ENCODE measurements around the gene SMARCA2. TPM values are rescaled to one million over a fixed set of nuclear protein-coding genes. Genes with fewer than 3 reads are reported as not detected.

The SMARCA2 gene
- total RNA-seq, 1 donor from 2014 or later: 4.2 TPM

DNA sequence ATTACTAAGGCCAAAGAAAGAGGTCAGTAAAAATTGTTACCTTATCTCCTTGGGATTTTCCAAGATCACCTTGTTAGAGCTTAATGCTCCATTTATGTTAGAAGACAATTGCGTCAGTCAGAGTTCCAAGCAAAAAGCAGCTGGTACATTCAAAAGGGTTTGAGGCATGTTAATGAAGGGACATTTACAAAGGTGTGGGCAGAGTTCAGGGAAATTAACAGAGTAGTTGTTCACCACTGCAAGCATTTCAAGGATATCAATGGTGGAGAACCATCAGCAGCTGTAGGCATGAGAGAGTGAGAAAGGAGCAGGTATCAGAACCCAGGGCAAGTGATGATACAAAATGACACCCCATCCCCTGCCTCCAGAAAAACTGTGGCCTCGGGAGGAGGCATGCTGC lies 17.0 kb upstream of the SMARCA2 start:
- Histone ChIP-seq H3K36me3 (no peaks in the 10 kb centered on the region), H3K4me3 (no peak overlapping the region), H3F3A (ENCODE audit: low read depth) (peaks cover 8% of the 10 kb centered on the region), H3K27ac (no peak overlapping the region), H4K20me1 (ENCODE audit: low read depth) (no peaks in the 10 kb centered on the region), H3K79me2 (ENCODE audit: low read depth) (no peaks in the 10 kb centered on the region), H3K9ac (no peak overlapping the region), H3K4me1 (peaks cover 29% of the 10 kb centered on the region), H3K9me3 (ENCODE audit: low read depth) (no peaks in the 10 kb centered on the region), H2AFZ (replicated peaks) (no peak overlapping the region), H3K27me3 (no peaks in the 10 kb centered on the region), H3K4me2 (peak overlapping the region; percentile 31)
- Mint-ChIP-seq H3K27ac (no peak overlapping the region), H3K4me1 (peaks cover 15% of the 10 kb centered on the region), H3K27me3 (ENCODE audit: insufficient read depth, low read depth) (peaks cover 2% of the 10 kb centered on the region), H3K36me3 (no peaks in the 10 kb centered on the region), H3K9me3 (no peaks in the 10 kb centered on the region), H3K4me3 (no peak overlapping the region)
- DNase-seq (ENCODE audit: low spot score): no peak
- TF ChIP-seq EZH2phosphoT487 (IDR thresholded peaks at IDR 0.05) (no peak), CTCF (IDR thresholded peaks at IDR 0.05) (no peak), EZH2 (IDR thresholded peaks at IDR 0.05) (no peak)

GRCh38 chr9:2000314-2000713 lies 14.8 kb upstream of the SMARCA2 start:
- TF ChIP-seq CTCF (IDR thresholded peaks at IDR 0.05) (no peak), EZH2 (IDR thresholded peaks at IDR 0.05) (no peak), EZH2phosphoT487 (IDR thresholded peaks at IDR 0.05) (no peak)
- no peak overlapping the region for H3K4me3 Mint-ChIP-seq
- H3K9ac ChIP-seq: no peak overlapping the region

DNA sequence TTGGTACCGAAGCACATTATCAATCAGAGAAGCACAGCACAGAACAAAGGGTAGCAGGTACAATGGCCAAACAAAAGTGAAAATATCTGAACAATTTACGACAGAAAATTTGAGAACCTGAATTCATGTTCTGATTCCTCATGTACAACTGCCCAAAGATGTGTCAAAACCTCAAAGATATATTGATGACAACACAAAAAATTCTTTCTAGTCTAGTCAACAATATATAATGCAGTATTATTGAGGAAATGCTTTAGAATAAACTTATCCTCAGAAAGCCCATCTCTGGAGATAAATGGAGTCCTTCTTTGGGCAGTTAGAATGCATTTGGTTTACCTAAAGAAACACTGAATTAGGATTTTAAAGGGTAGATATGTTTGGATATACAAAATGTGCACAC lies 6.8 kb upstream of the SMARCA2 start:
- Histone ChIP-seq H3K36me3 (no peaks in the 10 kb centered on the region), H3K4me1 (peaks cover 14% of the 10 kb centered on the region), H3K4me3 (no peak overlapping the region), H2AFZ (replicated peaks) (no peak overlapping the region), H3K27me3 (peaks cover 31% of the 10 kb centered on the region), H3K79me2 (ENCODE audit: low read depth) (no peaks in the 10 kb centered on the region), H3K27ac (no peak overlapping the region), H3K9ac (no peak overlapping the region), H4K20me1 (ENCODE audit: low read depth) (no peaks in the 10 kb centered on the region), H3K9me3 (ENCODE audit: low read depth) (no peaks in the 10 kb centered on the region), H3F3A (ENCODE audit: low read depth) (no peaks in the 10 kb centered on the region), H3K4me2 (no peak overlapping the region)
- Mint-ChIP-seq H3K9me3 (no peaks in the 10 kb centered on the region), H3K4me3 (no peak overlapping the region), H3K36me3 (no peaks in the 10 kb centered on the region), H3K4me1 (no peaks in the 10 kb centered on the region), H3K27me3 (ENCODE audit: insufficient read depth, low read depth) (peaks cover 7% of the 10 kb centered on the region), H3K27ac (no peak overlapping the region)
- DNase-seq (ENCODE audit: low spot score): no peak
- no peak for TF ChIP-seq EZH2 (IDR thresholded peaks at IDR 0.05)
- TF ChIP-seq EZH2phosphoT487 (IDR thresholded peaks at IDR 0.05): no peak
- TF ChIP-seq CTCF (IDR thresholded peaks at IDR 0.05): no peak

More at GRCh38 chr9:2000314-2000713, 14.8 kb upstream of the SMARCA2 start:
- DNase-seq (ENCODE audit: low spot score): no peak
- no peaks in the 10 kb centered on the region for H3K27me3 ChIP-seq
- no peak overlapping the region for H2AFZ ChIP-seq (replicated peaks)
- H4K20me1 ChIP-seq (ENCODE audit: low read depth): no peaks in the 10 kb centered on the region
- Mint-ChIP-seq H3K36me3 (no peaks in the 10 kb centered on the region), H3K4me1 (peaks cover 9% of the 10 kb centered on the region), H3K27ac (no peak overlapping the region), H3K9me3 (no peaks in the 10 kb centered on the region), H3K27me3 (ENCODE audit: insufficient read depth, low read depth) (peaks cover 2% of the 10 kb centered on the region)
- H3K4me1 ChIP-seq: peaks cover 32% of the 10 kb centered on the region
- no peaks in the 10 kb centered on the region for H3K36me3 ChIP-seq
- H3K9me3 ChIP-seq (ENCODE audit: low read depth): no peaks in the 10 kb centered on the region
- no peak overlapping the region for H3K4me2 ChIP-seq
- H3K27ac ChIP-seq: no peak overlapping the region
- H3F3A ChIP-seq (ENCODE audit: low read depth): no peaks in the 10 kb centered on the region
- no peaks in the 10 kb centered on the region for H3K79me2 ChIP-seq (ENCODE audit: low read depth)
- H3K4me3 ChIP-seq: no peak overlapping the region
